MCF 10A (cell line): ENCODE data around the gene ATP6V0A4. TPM values are rescaled to one million over a fixed set of nuclear protein-coding genes. Genes with fewer than 3 reads are reported as not detected.

Experiments used
- BruUV-seq: library from RNA; stranded (reverse); fragments of 400-500 nt; replicated peaks from 2 replicates; lab custom pipeline; 2021; lab: Mats Ljungman, UMichigan
- CTCF ChIA-PET: fragments of 300-600 bp; sonication (Branson Sonifier 250); formaldehyde crosslinking; extraction: SDS; loops from one replicate; lab custom pipeline; 2021; ENCODE audit warnings: antibody characterized with exemption, inconsistent platforms; lab: Yijun Ruan, JAX
- POLR2A ChIA-PET: fragments of 300-600, 350-650 bp; sonication (Branson Sonifier 250); formaldehyde crosslinking; extraction: SDS; loops from one replicate; lab custom pipeline; 2020; ENCODE audit warnings: antibody characterized with exemption, inconsistent platforms; lab: Yijun Ruan, JAX
- DNase-seq: peaks from one replicate; pipeline ENCODE4 v3.0.0-alpha.2; 2018; ENCODE audit not compliant: unreplicated experiment
- H3K27ac Mint-ChIP-seq: one replicate; pipeline ENCODE4 v1.8.0; 2022; ENCODE audit warnings: mild to moderate bottlenecking, low read depth, mixed read lengths; ENCODE audit not compliant: unreplicated experiment
- H3K27me3 Mint-ChIP-seq: one replicate; pipeline ENCODE4 v1.8.0; 2022; ENCODE audit warnings: mixed read lengths; ENCODE audit not compliant: insufficient read depth, unreplicated experiment
- H3K36me3 Mint-ChIP-seq: one replicate; pipeline ENCODE4 v1.8.0; 2022; ENCODE audit warnings: mild to moderate bottlenecking, moderate library complexity, mixed read lengths; ENCODE audit not compliant: insufficient read depth, unreplicated experiment
- H3K4me1 Mint-ChIP-seq: one replicate; pipeline ENCODE4 v1.8.0; 2022; ENCODE audit warnings: mixed read lengths; ENCODE audit not compliant: insufficient read depth, unreplicated experiment
- H3K4me3 Mint-ChIP-seq: one replicate; pipeline ENCODE4 v1.8.0; 2022; ENCODE audit warnings: mild to moderate bottlenecking, moderate library complexity, mixed read lengths; ENCODE audit not compliant: unreplicated experiment
- H3K9me3 Mint-ChIP-seq: one replicate; pipeline ENCODE4 v1.8.0; 2022; ENCODE audit warnings: mixed read lengths; ENCODE audit not compliant: unreplicated experiment
- CTCF ChIP-seq: fragments of 200-600 bp; IDR thresholded peaks from one replicate; pipeline ENCODE4 v1.8.0; 2022; ENCODE audit warnings: antibody characterized with exemption, mild to moderate bottlenecking; ENCODE audit not compliant: unreplicated experiment
- intact Hi-C: fragments of 100-400 bp; cut with micrococcal nuclease; formaldehyde crosslinking; loops from 2 replicates; pipeline ENCODE4 v1.14.1; 2022
- total RNA-seq: library from RNA; stranded (reverse); gene quantifications from 2 replicates; pipeline ENCODE4 v1.2.3, GENCODE V29; 2022

Gene ATP6V0A4
- total RNA-seq, 1 experiment from 2014 or later = 0.40 TPM

DNA sequence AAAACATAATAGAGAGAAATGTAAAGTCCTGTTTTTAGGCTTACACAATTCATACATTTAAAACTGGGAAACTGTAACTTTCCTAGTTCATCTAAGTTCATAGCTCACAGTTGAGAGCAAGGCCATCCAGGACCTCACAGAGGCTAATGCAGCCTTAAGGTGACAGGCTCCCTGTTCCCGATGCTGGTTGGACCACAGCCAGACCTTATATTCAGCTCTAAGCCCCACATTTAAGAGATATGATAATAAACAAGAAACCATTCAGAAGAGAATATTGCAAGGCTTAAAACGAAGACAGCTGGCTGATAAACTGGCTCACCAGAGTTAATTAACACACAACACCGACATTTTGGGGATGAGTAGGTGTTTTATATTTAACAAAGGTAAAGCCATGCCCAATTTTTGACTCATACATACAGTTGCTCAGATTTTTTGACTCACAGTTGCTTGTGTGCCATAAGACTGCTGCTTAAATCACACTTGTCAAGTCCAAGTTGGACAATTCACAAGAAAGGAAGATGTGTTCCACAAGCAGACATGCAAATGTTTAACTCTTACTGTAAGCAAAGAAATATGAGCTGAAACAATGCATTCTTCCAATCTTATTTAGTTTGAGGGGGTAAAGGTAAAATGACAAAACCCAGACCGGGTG is 41.3 kb downstream of the ATP6V0A4 start:
- BruUV-seq = no TSS peak
- H3K4me3 Mint-ChIP-seq = no peak overlapping the region
- peaks cover 9% of the 10 kb centered on the region for H3K4me1 Mint-ChIP-seq
- no peaks in the 10 kb centered on the region for H3K36me3 Mint-ChIP-seq
- POLR2A ChIA-PET = interaction anchor here (0.7 kb wide), 2 partner anchors 254 to 295 kb away, joined by 3 to 4 read pairs; no protein-coding TSS in a partner anchor
- CTCF ChIA-PET = interaction anchor here (0.6 to 2.2 kb wide), 8 partner anchors 9 to 824 kb away, joined by 3 to 16 read pairs (median 4); no protein-coding TSS in a partner anchor
- no peak for TF ChIP-seq CTCF
- H3K27ac Mint-ChIP-seq = no peak overlapping the region
- no peaks in the 10 kb centered on the region for H3K9me3 Mint-ChIP-seq
- peak; percentile 24 for DNase-seq
- H3K27me3 Mint-ChIP-seq = no peaks in the 10 kb centered on the region
- intact Hi-C loops = no loop called here

- BruUV-seq = no TSS peak
- intact Hi-C loops = no loop called here
- H3K36me3 Mint-ChIP-seq = no peaks in the 10 kb centered on the region
- no peak for DNase-seq
- H3K27me3 Mint-ChIP-seq = no peaks in the 10 kb centered on the region
- no peak overlapping the region for H3K4me3 Mint-ChIP-seq
- POLR2A ChIA-PET = interaction anchor here (0.7 kb wide), 1 partner anchor 253 kb away, joined by 3 read pairs; no protein-coding TSS in a partner anchor
- H3K27ac Mint-ChIP-seq = no peak overlapping the region
- CTCF ChIA-PET = interaction anchor here (0.8 to 2.2 kb wide), 4 partner anchors 8 to 753 kb away, joined by 3 to 16 read pairs (median 4); no protein-coding TSS in a partner anchor
- no peaks in the 10 kb centered on the region for H3K9me3 Mint-ChIP-seq
- no peak for TF ChIP-seq CTCF
- peaks cover 9% of the 10 kb centered on the region for H3K4me1 Mint-ChIP-seq
Observed at GRCh38 chr7:138755842-138756590, 42.0 kb downstream of the ATP6V0A4 start.

DNA sequence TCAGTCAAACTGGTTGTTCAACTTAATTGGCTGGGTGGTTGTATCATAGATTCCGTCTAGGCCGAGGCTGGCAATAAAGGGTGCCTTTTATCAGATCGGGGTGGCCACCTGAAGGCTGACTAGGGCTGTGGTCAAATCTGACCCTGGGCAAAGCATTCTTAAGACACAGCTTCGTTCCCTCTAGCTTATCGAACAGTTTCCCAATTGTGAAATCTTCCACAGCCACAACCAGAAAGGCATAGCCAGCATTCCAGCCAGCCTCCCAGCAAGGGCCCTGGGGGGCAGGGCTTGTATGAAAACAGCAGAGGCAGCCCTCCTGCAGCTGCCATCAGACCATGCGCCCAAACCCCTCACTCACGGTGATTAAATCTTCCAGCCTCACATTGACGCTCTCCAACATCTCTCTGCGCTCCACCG is 42.7 kb downstream of the ATP6V0A4 start:
- H3K4me3 Mint-ChIP-seq = no peak overlapping the region
- intact Hi-C loops = no loop called here
- H3K9me3 Mint-ChIP-seq = no peaks in the 10 kb centered on the region
- peaks cover 13% of the 10 kb centered on the region for H3K4me1 Mint-ChIP-seq
- no peak for DNase-seq
- no TSS peak for BruUV-seq
- CTCF ChIA-PET = interaction anchor here (0.6 to 2.2 kb wide), 3 partner anchors 9 to 753 kb away, joined by 3 to 16 read pairs (median 6); no protein-coding TSS in a partner anchor
- H3K36me3 Mint-ChIP-seq = no peaks in the 10 kb centered on the region
- no peak overlapping the region for H3K27ac Mint-ChIP-seq
- TF ChIP-seq CTCF = no peak
- POLR2A ChIA-PET = no interaction called here
- H3K27me3 Mint-ChIP-seq = no peaks in the 10 kb centered on the region

- H3K27ac Mint-ChIP-seq = no peak overlapping the region
- no peaks in the 10 kb centered on the region for H3K27me3 Mint-ChIP-seq
- H3K4me1 Mint-ChIP-seq = peaks cover 18% of the 10 kb centered on the region
- intact Hi-C loops = no loop called here
- ChIA-PET CTCF (no interaction called here), POLR2A (interaction anchor here (0.6 kb wide), 1 partner anchor 53 kb away, joined by 3 read pairs; no protein-coding TSS in a partner anchor)
- no peak for TF ChIP-seq CTCF
- H3K4me3 Mint-ChIP-seq = no peak overlapping the region
- DNase-seq = no peak
- no peaks in the 10 kb centered on the region for H3K36me3 Mint-ChIP-seq
- no peaks in the 10 kb centered on the region for H3K9me3 Mint-ChIP-seq
- no TSS peak for BruUV-seq
Observed at GRCh38 chr7:138753610-138754009, 44.4 kb downstream of the ATP6V0A4 start.
